Type B pancreatic cell (in vitro differentiated cells): ENCODE measurements around the gene LAPTM5. TPM values are rescaled to one million over a fixed set of nuclear protein-coding genes. Genes with fewer than 3 reads are reported as not detected.

Experiments used
- DNase-seq: peaks from one replicate; pipeline ENCODE4 v3.0.0; 2021; ENCODE audit warnings: mixed read lengths; ENCODE audit not compliant: unreplicated experiment; ENCODE audit errors: extremely low spot score
- H3K27ac Mint-ChIP-seq: 2 replicates; pipeline ENCODE4 v1.8.0; 2021; ENCODE audit warnings: mild to moderate bottlenecking, mixed read lengths
- H3K27me3 Mint-ChIP-seq: 2 replicates; pipeline ENCODE4 v1.8.0; 2021; ENCODE audit warnings: mixed read lengths
- H3K36me3 Mint-ChIP-seq: 2 replicates; pipeline ENCODE4 v1.8.0; 2021; ENCODE audit warnings: mixed read lengths
- H3K4me1 Mint-ChIP-seq: one replicate; pipeline ENCODE4 v1.8.0; 2021; ENCODE audit warnings: mixed read lengths; ENCODE audit not compliant: unreplicated experiment
- H3K4me3 Mint-ChIP-seq: 2 replicates; pipeline ENCODE4 v1.8.0; 2021; ENCODE audit warnings: mild to moderate bottlenecking, mixed read lengths
- H3K9me3 Mint-ChIP-seq: 2 replicates; pipeline ENCODE4 v1.8.0; 2021; ENCODE audit warnings: mixed read lengths
- total RNA-seq: library from RNA; stranded (reverse); gene quantifications from 2 replicates; pipeline ENCODE4 v1.2.1, GENCODE V29; 2021; ENCODE audit warnings: low replicate concordance
- TF ChIP-seq, protein P1 (sequence below): fragments of 200-600 bp; sonication (generic); conservative IDR thresholded peaks from 2 replicates; pipeline ENCODE4 v1.5.0; 2021; ENCODE audit warnings: antibody characterized with exemption, mild to moderate bottlenecking

The LAPTM5 gene
- total RNA-seq, 1 donor from 2014 or later = 0.24 TPM

DNA sequence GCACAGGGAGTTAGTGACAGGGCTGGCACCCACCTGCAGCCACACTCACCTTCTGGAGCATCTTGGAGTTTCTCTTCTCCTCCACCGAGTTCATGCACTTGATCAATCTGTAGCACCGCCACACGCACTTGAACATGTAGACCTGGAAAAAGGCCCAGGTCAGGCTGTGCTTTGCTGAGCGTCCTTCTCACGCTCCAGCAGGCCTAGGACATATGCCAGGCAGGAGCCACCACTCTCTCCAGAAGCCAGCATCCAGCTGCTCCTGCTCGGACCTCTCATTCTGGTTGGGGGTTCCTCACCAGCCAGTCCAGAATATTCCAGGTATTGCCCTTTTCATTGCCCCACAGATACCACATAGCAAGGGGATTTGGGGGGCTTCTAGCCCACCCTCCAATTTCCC, 22.4 kb downstream of the LAPTM5 start:
- H3K4me1 Mint-ChIP-seq = no peaks in the 10 kb centered on the region
- no peak for DNase-seq
- H3K9me3 Mint-ChIP-seq = no peaks in the 10 kb centered on the region
- H3K36me3 Mint-ChIP-seq = no peaks in the 10 kb centered on the region
- TF ChIP-seq, protein P1, sequence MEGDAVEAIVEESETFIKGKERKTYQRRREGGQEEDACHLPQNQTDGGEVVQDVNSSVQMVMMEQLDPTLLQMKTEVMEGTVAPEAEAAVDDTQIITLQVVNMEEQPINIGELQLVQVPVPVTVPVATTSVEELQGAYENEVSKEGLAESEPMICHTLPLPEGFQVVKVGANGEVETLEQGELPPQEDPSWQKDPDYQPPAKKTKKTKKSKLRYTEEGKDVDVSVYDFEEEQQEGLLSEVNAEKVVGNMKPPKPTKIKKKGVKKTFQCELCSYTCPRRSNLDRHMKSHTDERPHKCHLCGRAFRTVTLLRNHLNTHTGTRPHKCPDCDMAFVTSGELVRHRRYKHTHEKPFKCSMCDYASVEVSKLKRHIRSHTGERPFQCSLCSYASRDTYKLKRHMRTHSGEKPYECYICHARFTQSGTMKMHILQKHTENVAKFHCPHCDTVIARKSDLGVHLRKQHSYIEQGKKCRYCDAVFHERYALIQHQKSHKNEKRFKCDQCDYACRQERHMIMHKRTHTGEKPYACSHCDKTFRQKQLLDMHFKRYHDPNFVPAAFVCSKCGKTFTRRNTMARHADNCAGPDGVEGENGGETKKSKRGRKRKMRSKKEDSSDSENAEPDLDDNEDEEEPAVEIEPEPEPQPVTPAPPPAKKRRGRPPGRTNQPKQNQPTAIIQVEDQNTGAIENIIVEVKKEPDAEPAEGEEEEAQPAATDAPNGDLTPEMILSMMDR = no peak
- H3K27ac Mint-ChIP-seq = no peak overlapping the region
- no peak overlapping the region for H3K4me3 Mint-ChIP-seq
- peaks cover 3% of the 10 kb centered on the region for H3K27me3 Mint-ChIP-seq

DNA sequence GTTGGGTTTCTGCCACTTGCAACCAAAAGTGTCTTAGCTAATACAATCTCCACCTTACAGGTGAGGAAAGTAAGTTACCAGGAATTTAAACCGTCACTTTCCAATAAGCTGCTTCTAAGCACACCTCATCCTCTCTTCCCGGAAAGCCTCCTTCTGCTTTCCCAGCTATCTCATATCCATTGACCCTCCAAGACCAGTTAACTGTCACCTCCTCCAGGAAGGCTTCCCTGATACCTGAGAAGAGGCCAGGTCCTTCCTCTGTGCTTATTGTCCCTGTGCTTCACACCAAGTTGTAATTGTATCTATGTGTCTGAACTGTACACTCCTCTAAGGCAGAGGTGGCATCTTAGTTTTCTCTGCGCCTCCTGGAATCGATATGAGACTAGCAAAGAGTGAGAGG, 23.0 kb downstream of the LAPTM5 start:
- no peak for DNase-seq

DNA sequence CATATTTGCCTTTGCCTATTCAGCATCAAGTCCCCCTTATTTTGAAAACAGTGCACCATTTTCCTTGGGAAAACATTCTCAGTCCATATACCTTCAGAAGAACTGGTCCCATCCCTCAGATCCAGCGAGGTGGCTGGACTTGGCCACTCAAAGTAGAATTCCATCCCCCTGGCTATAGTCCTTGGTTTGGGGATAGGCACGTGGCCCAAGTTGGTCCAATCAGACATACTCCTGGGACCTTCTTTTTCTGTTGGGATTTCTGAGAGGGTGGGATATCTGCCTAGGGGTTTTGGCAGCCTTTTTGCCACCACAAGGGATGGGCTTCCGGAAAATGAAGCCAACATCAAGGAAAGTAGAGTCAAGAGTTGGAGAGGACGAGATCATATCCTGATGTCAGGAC, 23.5 kb downstream of the LAPTM5 start:
- Mint-ChIP-seq H3K36me3 (no peaks in the 10 kb centered on the region), H3K27ac (no peak overlapping the region), H3K4me3 (no peak overlapping the region), H3K4me1 (no peaks in the 10 kb centered on the region), H3K27me3 (peaks cover 3% of the 10 kb centered on the region), H3K9me3 (no peaks in the 10 kb centered on the region)
- TF ChIP-seq, protein P1 = no peak
- no peak for DNase-seq

More for the DNA sequence above, 23.0 kb downstream of the LAPTM5 start:
- Mint-ChIP-seq H3K27me3 (peaks cover 3% of the 10 kb centered on the region), H3K4me3 (no peak overlapping the region), H3K27ac (no peak overlapping the region), H3K9me3 (no peaks in the 10 kb centered on the region), H3K36me3 (no peaks in the 10 kb centered on the region), H3K4me1 (no peaks in the 10 kb centered on the region)
- TF ChIP-seq, protein P1 = no peak

DNA sequence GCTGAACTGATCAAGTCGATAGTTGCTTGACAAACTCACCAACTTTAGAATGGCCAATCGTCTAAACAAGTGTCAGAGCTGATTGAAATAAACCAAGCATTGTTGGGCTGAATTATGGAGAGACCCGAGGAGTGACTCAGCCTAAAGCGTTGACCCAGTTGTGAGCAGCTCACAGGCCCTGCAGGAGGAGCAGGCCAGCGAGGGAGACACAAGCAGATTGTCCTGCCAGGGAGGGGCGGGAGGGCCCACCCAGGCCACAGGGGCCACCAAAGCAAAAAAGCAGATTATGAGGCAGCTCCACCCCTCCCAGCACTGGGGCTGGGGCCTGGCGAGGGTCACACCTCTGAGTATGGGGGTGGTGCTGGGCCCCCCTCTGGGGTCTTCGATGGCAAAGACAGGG, 24.1 kb downstream of the LAPTM5 start:
- TF ChIP-seq, protein P1 = no peak
- Mint-ChIP-seq H3K36me3 (no peaks in the 10 kb centered on the region), H3K4me1 (no peaks in the 10 kb centered on the region), H3K4me3 (no peak overlapping the region), H3K9me3 (no peaks in the 10 kb centered on the region), H3K27ac (no peak overlapping the region), H3K27me3 (peaks cover 3% of the 10 kb centered on the region)
- DNase-seq = no peak

DNA sequence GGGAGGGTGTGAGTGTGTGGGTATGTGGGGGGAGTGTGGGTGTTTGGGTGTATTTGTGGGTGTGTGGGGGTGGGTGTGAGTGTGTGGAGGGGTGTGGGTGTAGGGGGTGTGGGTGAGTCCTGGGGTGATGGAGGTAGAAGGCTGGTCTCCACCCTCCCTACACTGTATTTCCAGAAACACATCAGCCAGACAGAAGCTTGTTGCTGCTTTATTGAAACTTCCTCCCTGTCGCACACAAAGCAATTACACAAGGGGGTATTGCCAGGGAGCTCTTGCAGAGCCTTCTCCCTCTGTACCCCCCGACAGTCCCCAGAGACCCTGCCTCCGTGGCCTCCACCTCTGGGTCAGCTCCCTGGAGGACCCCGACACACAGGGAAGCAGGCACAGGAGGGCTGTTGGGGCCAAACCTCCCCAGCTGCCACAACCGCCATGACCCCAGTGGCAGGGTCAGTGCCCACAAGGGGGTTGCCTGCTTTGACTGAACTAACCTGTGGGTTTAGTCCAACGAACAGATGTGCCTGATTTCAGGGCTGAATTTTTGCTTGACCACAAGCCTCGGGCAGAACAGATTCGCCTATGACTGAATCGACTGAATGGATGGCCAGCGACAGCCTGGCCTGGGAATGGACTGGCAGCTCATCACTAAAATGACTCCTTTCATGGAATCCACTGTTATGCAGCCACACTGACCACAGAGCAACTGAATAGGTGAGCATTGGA, 25.1 kb downstream of the LAPTM5 start:
- TF ChIP-seq, protein P1 = no peak
- Mint-ChIP-seq H3K27ac (no peak overlapping the region), H3K4me3 (no peak overlapping the region), H3K27me3 (peaks cover 3% of the 10 kb centered on the region), H3K4me1 (peaks cover 4% of the 10 kb centered on the region), H3K9me3 (no peaks in the 10 kb centered on the region), H3K36me3 (no peaks in the 10 kb centered on the region)
- no peak for DNase-seq
